NCI-H446 treated with DMSO at 0.1 percent for 48 hours (cell line): ENCODE measurements around the gene STEAP1.
"Not testable (repeated sequence)": the region's sequence is repeated elsewhere in the genome, so short reads cannot be mapped to it uniquely, and the experiment has no call there.

Experiments used
- DNase-seq: peaks from one replicate; lab custom pipeline; 2025; lab: John Stamatoyannopoulos, UW

STEAP1 gene

DNA sequence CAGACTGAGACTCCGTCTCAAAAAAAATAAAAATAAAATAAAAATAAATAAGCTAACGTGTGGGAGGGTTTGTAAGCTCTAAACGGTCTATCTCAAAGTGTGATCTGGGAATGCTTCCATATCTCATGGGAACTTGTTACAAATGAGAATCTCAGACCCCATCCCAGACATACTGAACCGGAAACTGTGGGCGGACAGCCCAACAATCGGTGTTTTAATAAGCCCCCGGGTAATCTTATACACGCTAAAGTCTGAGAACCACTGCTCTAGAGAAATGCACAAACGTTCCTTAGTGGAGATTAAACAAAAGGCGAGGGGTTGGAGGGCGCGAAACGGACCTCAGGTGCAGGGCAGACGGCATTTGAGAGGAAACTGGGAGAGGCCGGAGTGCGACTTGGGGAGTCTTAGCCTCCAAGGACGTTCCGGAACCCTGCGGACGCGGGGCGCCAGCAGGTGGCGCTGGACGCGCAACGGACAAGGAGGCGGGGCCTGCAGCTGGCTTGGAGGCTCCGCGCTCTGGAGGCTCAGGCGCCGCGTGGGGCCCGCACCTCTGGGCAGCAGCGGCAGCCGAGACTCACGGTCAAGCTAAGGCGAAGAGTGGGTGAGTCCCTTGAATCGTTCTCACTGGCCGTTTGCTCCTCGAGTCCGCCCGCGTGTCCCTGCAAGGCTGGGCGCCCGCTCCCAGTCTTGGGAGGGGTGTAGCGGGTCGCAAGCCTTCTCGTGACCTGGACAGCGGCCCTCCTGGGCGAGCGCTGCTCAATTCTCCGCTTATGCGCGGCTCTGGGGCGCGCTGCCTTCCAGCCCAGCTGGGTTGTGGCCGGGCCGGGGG lies at the start of gene STEAP1:
Gene STEAP1, plus strand, starts transcription at position 527 of the 829 bp plus-strand sequence. CDS start 5,320 bp downstream, outside the sequence.
- DNase-seq, result peak; percentile 31

GRCh38 chr7:90114972-90115371 lies 39.3 kb upstream of the STEAP1 start:
- DNase-seq, result not testable (repeated sequence)

DNA sequence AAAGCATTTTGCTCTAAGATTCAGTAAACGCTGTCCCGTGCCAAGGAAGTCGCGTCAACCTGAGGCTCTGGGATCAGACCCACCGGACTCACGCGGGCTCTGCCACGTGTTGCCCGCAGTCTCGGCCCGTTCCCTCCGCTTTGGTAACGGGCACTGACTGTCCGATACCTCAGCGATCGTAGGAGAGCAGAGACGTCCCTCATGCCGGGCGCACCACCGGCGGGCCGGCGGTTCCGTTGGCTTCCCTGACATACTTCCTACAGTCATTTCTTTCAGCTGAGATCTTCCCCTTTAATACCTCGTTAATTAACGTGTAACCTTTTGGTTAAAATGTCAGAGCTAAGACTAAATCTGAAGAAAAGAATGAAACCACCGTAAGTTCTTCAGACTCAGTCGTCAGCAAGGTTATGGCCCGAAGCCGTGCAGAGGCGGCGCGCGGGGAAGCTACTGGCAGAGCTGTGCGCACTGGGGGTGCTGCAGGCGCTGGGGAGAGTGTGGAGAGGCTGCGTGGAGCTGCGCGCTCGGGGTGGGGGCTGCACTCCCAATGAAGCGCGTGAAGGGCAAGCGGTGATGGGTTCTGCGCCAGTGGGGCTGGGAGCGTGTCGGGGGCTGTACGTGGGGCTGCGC lies 35.6 kb upstream of the STEAP1 start:
- not testable (repeated sequence) for DNase-seq

- DNase-seq, result no peak
These were observed 34.9 kb upstream of the STEAP1 start for GRCh38 chr7:90119178-90119971.

DNA sequence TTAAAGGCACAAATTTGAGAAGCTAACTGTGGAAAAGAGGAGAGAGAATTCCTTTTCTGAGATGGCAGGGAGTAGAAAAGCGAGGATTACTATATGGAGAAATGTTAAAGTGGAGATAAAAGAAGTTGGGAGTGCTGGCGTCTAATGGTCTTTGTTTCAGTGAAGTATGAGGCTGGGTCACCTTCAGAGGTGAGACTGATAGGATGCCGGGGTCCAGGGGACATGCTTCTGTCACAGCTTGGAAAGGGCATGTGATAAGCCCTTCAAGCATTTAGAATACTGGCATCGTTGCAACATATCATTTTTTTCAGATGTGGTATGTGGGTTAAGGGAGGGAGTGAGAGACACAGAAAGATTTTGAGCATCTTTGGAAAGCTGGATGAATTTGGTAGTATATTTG lies 34.1 kb upstream of the STEAP1 start:
- DNase-seq, result not testable (repeated sequence)

GRCh38 chr7:90131746-90132145 lies 22.5 kb upstream of the STEAP1 start:
- DNase-seq, result not testable (repeated sequence)

GRCh38 chr7:90147079-90147960 lies 6.9 kb upstream of the STEAP1 start:
- not testable (repeated sequence) for DNase-seq

- not testable (repeated sequence) for DNase-seq
These were observed 4.8 kb upstream of the STEAP1 start for GRCh38 chr7:90149428-90149827.

DNA sequence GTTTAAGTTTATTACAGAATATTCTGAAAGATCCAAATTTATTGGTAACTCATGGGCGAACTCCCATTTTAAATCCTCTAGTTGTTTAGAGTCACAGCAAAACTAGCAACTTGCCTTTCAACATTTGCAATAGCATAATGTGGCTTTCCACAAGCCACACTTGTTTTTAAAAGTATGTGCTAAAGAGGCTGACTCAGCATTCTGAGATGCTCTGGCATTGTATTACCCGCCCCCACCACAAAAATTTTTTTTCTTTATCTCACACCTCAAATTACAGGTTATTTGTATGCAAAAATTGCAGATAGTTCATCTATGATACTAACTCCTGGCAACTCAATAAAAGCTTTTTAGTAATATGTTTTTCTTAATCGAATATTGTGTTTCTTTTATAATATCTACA lies 2.4 kb upstream of the STEAP1 start:
- DNase-seq, result not testable (repeated sequence)

DNA sequence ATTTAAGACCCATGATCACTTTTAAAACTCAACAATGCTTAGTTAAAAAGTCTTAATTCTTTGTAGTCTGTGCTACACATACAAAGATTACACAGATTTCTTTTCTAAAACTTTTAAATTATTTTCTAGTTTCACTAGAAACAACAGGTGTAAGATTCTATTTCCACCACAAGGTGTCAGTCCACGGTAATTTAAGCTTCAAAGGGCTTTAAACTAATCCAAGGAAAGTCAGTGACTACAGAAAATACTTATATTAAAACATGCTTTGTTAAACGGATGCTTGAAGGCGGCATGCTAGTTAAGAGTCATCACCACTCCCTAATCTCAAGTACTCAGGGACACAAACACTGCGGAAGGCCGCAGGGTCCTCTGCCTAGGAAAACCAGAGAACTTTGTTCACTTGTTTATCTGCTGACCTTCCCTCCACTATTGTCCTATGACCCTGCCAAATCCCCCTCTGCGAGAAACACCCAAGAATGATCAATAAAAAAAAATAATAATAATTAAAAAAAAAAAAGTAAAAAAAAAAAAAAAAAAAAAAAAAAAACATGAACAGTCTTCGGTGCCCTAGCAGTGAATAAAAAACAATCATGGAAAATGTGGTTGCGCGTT lies 1.5 kb upstream of the STEAP1 start:
- peak; percentile 10 for DNase-seq

DNA sequence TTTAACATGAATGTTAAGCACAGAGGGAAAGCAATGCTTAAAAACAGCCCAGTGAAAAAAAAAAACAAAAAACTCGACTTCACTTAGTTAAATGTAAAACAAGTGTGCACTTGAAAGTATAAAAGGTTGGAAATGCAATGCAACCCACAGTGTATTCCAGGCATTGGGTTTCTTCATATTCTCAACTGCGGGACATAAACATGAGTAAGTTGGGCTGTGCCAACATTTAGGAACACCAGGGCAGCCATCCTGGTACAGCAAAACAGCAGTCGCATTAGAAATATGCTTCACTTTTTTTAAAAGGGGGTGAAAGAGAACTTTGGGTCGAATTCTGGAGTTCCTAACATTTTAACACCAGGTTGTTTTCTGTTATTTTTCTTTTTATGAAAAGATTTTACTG lies 937 bp downstream of the STEAP1 start:
- DNase-seq, result no peak

- DNase-seq, result not testable (repeated sequence)
These were observed 3.1 kb downstream of the STEAP1 start for GRCh38 chr7:90157331-90157730.

DNA sequence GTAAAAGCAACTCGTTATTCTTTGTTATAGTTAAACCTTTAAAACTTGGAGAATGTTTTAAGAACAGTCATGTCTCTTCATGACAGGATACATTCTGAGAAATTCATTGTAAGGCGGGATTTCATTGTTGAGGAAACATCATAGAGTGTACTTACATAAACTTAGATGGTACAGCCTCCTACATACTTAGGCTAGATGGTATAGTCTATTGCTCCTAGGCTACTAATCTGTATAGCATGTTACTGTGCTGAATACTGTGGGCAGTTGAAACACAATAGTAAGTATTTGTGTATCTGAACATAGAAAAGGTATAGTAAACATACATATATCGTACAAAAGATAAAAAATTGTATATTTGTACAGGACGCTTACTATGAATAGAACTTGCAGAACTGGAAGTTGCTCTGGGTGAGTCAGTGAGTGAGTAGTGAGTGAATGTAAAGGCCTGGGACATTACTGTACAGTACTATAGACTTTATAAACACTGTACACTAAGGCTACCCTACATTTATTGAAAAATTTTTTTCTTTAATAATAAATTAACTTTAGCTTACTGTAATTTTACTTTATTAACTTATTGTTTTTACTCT lies 3.6 kb downstream of the STEAP1 start:
- DNase-seq, result not testable (repeated sequence)

GRCh38 chr7:90163534-90163933 lies 9.3 kb downstream of the STEAP1 start:
- no peak for DNase-seq

GRCh38 chr7:90165724-90166123 lies 11.5 kb downstream of the STEAP1 start:
- no peak for DNase-seq

DNA sequence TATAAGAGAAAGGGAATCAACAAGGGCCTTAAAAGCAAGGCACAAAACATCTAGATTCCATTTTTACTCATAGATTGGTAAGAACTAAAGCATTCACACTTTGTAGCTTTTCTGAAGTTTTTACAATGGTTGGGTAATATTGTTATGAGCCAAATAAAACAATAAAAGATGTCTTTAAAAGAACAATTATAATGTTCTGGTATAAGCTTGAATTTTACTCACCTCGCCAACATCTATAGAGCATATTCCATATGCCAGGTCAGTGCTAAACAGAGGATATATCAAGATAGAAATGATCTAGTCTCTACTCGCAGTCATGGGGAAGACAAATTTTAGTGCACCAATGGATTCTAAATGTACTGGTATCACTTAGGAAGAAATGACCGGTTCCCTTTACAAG lies 11.9 kb downstream of the STEAP1 start:
- DNase-seq, result no peak

DNA sequence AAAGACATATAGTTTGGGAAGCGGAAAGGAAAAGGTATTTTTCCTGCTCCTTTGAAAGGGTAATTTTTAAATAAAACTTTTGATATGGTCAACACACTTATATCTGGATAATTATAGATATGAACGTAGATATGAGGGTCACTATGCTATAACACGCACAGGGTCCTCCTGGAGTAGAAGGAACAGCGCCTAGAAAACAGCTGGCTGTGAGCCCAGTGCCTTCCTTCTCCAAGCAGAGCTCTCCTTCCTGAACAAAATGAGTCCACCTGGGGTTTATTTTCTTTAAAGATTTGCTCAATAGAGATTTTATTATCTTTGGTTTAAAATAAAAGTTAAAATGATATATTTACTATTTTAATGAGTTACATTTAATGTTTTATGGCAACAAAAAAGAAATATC lies 13.1 kb downstream of the STEAP1 start:
- no peak for DNase-seq

DNA sequence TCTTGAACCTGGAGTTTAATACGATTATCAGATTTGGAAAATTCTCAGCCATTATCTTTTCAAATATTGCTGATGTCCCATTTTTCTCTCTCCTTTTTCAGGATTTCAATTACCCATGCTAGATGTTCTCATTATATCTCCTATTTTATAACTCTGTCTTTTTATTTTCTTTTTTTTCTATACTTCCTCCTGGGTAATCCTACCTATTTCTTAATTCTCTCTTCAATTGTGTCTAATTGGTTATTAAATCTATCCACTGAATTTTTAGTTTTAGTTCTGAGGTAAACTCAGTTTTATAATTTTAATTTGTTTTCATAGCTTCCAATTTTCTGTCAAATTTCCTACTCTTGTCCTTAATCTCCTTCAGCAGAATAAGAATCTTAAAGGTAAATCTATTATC lies 15.6 kb downstream of the STEAP1 start:
- no peak for DNase-seq

DNA sequence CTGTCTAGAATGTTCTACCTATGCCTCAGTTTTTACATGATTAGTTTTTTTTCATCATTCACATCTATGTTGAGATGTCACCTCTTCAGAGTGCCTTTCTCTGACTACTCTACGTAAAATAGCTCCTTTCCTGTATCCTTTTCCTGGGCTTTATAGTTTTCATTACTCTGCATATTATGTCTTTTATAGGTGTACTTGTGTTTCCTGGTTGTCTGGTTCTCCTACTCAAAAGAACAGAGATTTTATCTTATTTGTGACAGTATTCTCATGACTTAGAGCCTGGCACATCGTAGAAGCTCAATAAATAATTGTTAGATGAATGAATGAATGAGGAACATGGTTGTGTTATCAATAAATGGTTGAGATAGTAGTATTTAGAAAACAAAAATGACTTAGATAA lies 17.9 kb downstream of the STEAP1 start:
- DNase-seq, result no peak

- no peak for DNase-seq
These were observed 18.4 kb downstream of the STEAP1 start for GRCh38 chr7:90172624-90173023.
